Fibroblast of lung (primary cell): ENCODE measurements around the gene RBM39. TPM values are rescaled to one million over a fixed set of nuclear protein-coding genes. Genes with fewer than 3 reads are reported as not detected.

Experiments used
- DNase-seq, 2 donors: peaks; one replicate each; pipeline versions ENCODE4 v3.0.0 to v3.0.0-alpha.2; 2010; ENCODE audit warnings: low read depth in 2 of 2
- H2AFZ ChIP-seq: 2 replicates; pipeline ENCODE4 v1.5.1; 2012; ENCODE audit warnings: low read length, control low read depth, inconsistent platforms
- H3K27ac ChIP-seq: 2 replicates; pipeline ENCODE4 v1.5.1; 2011; ENCODE audit warnings: low read length, control low read depth; ENCODE audit not compliant: insufficient read depth
- H3K27me3 ChIP-seq: 2 replicates; pipeline ENCODE4 v1.5.1; 2011; ENCODE audit warnings: mild to moderate bottlenecking, low read length; ENCODE audit not compliant: control insufficient read depth, insufficient read depth
- H3K36me3 ChIP-seq: 2 replicates; pipeline ENCODE4 v1.5.1; 2011; ENCODE audit warnings: low read length; ENCODE audit not compliant: control insufficient read depth, insufficient read depth
- H3K4me1 ChIP-seq: 2 replicates; pipeline ENCODE4 v1.5.1; 2011; ENCODE audit warnings: low read length; ENCODE audit not compliant: control insufficient read depth, insufficient read depth; ENCODE audit errors: extremely low read depth
- H3K4me2 ChIP-seq: 2 replicates; pipeline ENCODE4 v1.5.1; 2011; ENCODE audit warnings: low read length, control low read depth; ENCODE audit not compliant: insufficient read depth; ENCODE audit errors: extremely low read depth
- H3K4me3 ChIP-seq, 4 experiments: fragments of 200-600 bp in 1 of 4; sonication (generic) in 1 of 4; replicated peaks in 1 of 4; 2 replicates each; pipeline ENCODE4 v1.5.1; 2011 to 2016; ENCODE audit warnings: low read length in 4 of 4, low read depth in 3 of 4, mild to moderate bottlenecking in 3 of 4, control low read depth in 2 of 4, inconsistent platforms in 1 of 4, mixed read lengths in 1 of 4; ENCODE audit not compliant: insufficient read depth in 1 of 4; ENCODE audit errors: control extremely low read depth in 1 of 4
- H3K79me2 ChIP-seq: 2 replicates; pipeline ENCODE4 v1.5.1; 2012; ENCODE audit warnings: mild to moderate bottlenecking, low read length, inconsistent platforms; ENCODE audit not compliant: control insufficient read depth, insufficient read depth
- H3K9ac ChIP-seq: 2 replicates; pipeline ENCODE4 v1.5.1; 2011; ENCODE audit warnings: mild to moderate bottlenecking, low read length, control low read depth; ENCODE audit not compliant: insufficient read depth
- H3K9me3 ChIP-seq: 2 replicates; pipeline ENCODE4 v1.5.1; 2012; ENCODE audit warnings: low read depth, low read length; ENCODE audit not compliant: control insufficient read depth, insufficient read depth
- H4K20me1 ChIP-seq: 2 replicates; pipeline ENCODE4 v1.5.1; 2011; ENCODE audit warnings: low read length; ENCODE audit not compliant: control insufficient read depth, insufficient read depth; ENCODE audit errors: extremely low read depth
- CTCF ChIP-seq, 2 donors: IDR thresholded peaks in 1 of 2; conservative IDR thresholded peaks in 1 of 2; 1 replicate in 1 of 2; 2 replicates in 1 of 2; pipeline ENCODE4 v1.5.1; 2011 to 2012; ENCODE audit warnings: low read length in 2 of 2, control low read depth in 1 of 2, inconsistent platforms in 1 of 2, low read depth in 1 of 2, mild to moderate bottlenecking in 1 of 2
- EZH2 ChIP-seq: IDR thresholded peaks from 2 replicates; pipeline ENCODE4 v1.5.1; 2012; ENCODE audit warnings: low read length, control low read depth, mild to moderate bottlenecking; ENCODE audit errors: missing control alignments
- polyA plus RNA-seq, 2 donors: library from polyadenylated mRNA; depleted of rRNA in 1 of 2; stranded (reverse) in 1 of 2; unstranded in 1 of 2; fragments of >200 nt; gene quantifications; 2 replicates each; pipeline ENCODE4 v1.2.1, GENCODE V29; 2011 to 2012; ENCODE audit warnings: missing spikeins in 1 of 2
- total RNA-seq: library from RNA; depleted of rRNA; stranded (reverse); fragments of >200 nt; gene quantifications from 2 replicates; pipeline ENCODE4 v1.2.1, GENCODE V29; 2014

Gene RBM39
- total and polyA plus RNA-seq, 2 donors (not counting 1 experiment from before 2014, with no cell fraction given), result 57.7 to 465 TPM

DNA sequence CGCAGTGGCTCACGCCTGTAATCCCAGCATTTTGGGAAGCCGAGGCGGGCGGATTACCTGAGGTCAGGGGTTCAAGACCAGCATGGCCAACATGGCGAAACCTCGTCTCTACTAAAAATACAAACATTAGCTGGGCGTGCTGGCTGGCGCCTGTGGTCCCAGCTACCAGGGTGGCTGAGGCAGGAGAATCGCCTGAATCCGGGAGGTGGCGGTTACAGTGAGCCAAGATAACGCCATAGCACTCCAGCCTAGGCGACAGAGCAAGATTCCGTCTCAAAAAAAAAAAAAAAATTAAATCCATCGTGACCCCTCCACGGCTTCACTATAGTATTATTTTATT is 76.1 kb downstream of the RBM39 start:
- H3K9me3 ChIP-seq, result no peaks in the 10 kb centered on the region
- H3K27me3 ChIP-seq, result no peaks in the 10 kb centered on the region
- DNase-seq, result no peak
- no peak overlapping the region for H3K9ac ChIP-seq
- H3K36me3 ChIP-seq, result peaks cover 6% of the 10 kb centered on the region
- peaks cover 38% of the 10 kb centered on the region for H3K79me2 ChIP-seq
- TF ChIP-seq CTCF (conservative IDR thresholded peaks at IDR 0.05 in 1 of 2, IDR thresholded peaks at IDR 0.05 in 1 of 2; ENCODE audit: low read depth in 1 of 2, low read length in 2 of 2) (no peak), EZH2 (no peak)
- H3K4me1 ChIP-seq, result peaks cover 9% of the 10 kb centered on the region
- no peak overlapping the region for H3K4me3 ChIP-seq
- H3K27ac ChIP-seq, result no peak overlapping the region
- H4K20me1 ChIP-seq, result peaks cover 21% of the 10 kb centered on the region
- no peak overlapping the region for H2AFZ ChIP-seq
- no peak overlapping the region for H3K4me2 ChIP-seq

- Histone ChIP-seq H3K79me2 (peaks cover 51% of the 10 kb centered on the region), H3K27ac (peak within 1 kb of the TSS; percentile 90), H3K4me1 (peaks cover 9% of the 10 kb centered on the region), H3K4me3 (peak within 1 kb of the TSS; percentile 65 to 93 (median 86)), H3K9ac (peak within 1 kb of the TSS; percentile 98), H4K20me1 (peaks cover 24% of the 10 kb centered on the region), H3K27me3 (no peaks in the 10 kb centered on the region), H3K36me3 (peaks cover 5% of the 10 kb centered on the region), H3K4me2 (peak within 1 kb of the TSS; percentile 93), H3K9me3 (no peaks in the 10 kb centered on the region), H2AFZ (peak within 1 kb of the TSS; percentile 99)
- peak; percentile 88 to 93 for DNase-seq
- TF ChIP-seq CTCF (conservative IDR thresholded peaks at IDR 0.05 in 1 of 2, IDR thresholded peaks at IDR 0.05 in 1 of 2; ENCODE audit: low read depth in 1 of 2, low read length in 2 of 2) (no peak), EZH2 (no peak)
These were observed 77.4 kb downstream of the RBM39 start, which contains the start of the genes CPNE1 and RBM12 for GRCh38 chr20:35664466-35665206. Gene CPNE1, minus strand, starts transcription at chr20:35664900. Its CDS starts 31,977 bp downstream, at chr20:35632923. Gene RBM12, minus strand, starts transcription at chr20:35664900. Its CDS starts 9,578 bp downstream, at chr20:35655322.

DNA sequence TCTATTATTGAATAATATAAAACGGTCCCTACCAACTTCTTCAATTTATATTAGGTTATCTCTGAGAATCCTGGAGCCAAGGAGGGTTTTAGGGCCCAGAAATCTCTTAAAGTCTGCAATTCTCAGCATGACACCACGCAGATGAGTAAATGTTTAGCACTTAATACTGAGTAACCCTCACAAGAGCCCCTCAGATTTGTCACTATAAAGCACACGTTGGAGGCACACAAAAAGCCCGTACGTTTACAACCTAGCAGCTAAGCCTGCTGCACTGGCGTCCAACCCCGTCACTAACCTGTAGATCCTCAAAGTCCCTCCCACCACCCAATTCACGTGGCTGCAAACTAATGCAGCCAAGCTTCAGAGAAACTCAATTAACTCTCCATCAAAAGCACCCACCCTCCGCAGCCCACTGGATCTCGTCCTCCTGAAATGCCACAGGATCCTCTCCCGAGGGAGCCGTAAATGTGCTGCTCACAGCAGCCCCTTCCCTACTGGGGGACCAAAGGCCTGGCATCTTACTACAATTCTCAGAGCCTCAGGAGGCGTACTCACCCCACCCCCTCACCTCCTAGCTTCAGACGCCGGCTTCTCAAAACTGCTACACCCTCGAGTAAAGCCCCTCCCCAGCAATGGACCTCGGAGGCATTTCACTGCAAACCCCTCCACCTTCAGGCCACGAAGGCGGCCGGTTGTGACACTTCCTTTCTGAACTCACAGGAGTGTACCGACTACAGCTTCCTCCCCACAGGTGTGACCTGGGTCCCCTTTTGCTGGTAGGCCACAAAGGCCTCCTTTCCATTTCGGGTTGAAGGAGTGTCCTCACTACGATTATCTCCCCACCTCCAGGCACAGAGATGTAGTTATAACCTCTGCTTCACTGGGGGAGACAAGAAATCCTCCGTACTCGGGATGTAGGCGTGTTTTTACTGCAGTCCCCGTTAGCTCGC is 78.3 kb downstream of the RBM39 start:
- peak overlapping the region; percentile 65 to 93 (median 86) for H3K4me3 ChIP-seq
- no peak overlapping the region for H2AFZ ChIP-seq
- DNase-seq, result peak; percentile 14 to 39
- H3K79me2 ChIP-seq, result peaks cover 59% of the 10 kb centered on the region
- no peaks in the 10 kb centered on the region for H3K9me3 ChIP-seq
- TF ChIP-seq CTCF (conservative IDR thresholded peaks at IDR 0.05 in 1 of 2, IDR thresholded peaks at IDR 0.05 in 1 of 2; ENCODE audit: low read depth in 1 of 2, low read length in 2 of 2), result no peak
- TF ChIP-seq EZH2, result no peak
- no peaks in the 10 kb centered on the region for H3K27me3 ChIP-seq
- peaks cover 9% of the 10 kb centered on the region for H3K4me1 ChIP-seq
- H3K9ac ChIP-seq, result peak overlapping the region; percentile 98
- peak overlapping the region; percentile 90 for H3K27ac ChIP-seq
- peak overlapping the region; percentile 93 for H3K4me2 ChIP-seq
- H4K20me1 ChIP-seq, result peaks cover 26% of the 10 kb centered on the region
- no peaks in the 10 kb centered on the region for H3K36me3 ChIP-seq
